T1000 (cell line): ENCODE data around the gene RPRD1A.
"Not testable (repeated sequence)": the region's sequence is repeated elsewhere in the genome, so short reads cannot be mapped to it uniquely, and the experiment has no call there.

Source experiments
- DNase-seq: peaks from one replicate; lab custom pipeline; 2025; ENCODE audit warnings: mixed read lengths; lab: John Stamatoyannopoulos, UW

RPRD1A gene

GRCh38 chr18:36078751-36079529 is 11.6 kb upstream of the RPRD1A start:
- no peak for DNase-seq

GRCh38 chr18:36077764-36078163 is 10.4 kb upstream of the RPRD1A start:
- DNase-seq = not testable (repeated sequence)

- no peak for DNase-seq
Measured at GRCh38 chr18:36075862-36076587, 8.7 kb upstream of the RPRD1A start.

- DNase-seq = no peak
Measured at GRCh38 chr18:36074435-36074834, 7.1 kb upstream of the RPRD1A start.

GRCh38 chr18:36073676-36074075 is 6.3 kb upstream of the RPRD1A start:
- no peak for DNase-seq

GRCh38 chr18:36072406-36072805 is 5.0 kb upstream of the RPRD1A start:
- not testable (repeated sequence) for DNase-seq

- DNase-seq = no peak
Measured at GRCh38 chr18:36066686-36067054, 689 bp downstream of the RPRD1A start.

- no peak for DNase-seq
Measured at GRCh38 chr18:36066001-36066400, 1.4 kb downstream of the RPRD1A start.

- not testable (repeated sequence) for DNase-seq
Measured at GRCh38 chr18:36064809-36065079, 2.6 kb downstream of the RPRD1A start.

- no peak for DNase-seq
Measured at GRCh38 chr18:36064027-36064808, 3.1 kb downstream of the RPRD1A start.

- no peak for DNase-seq
Measured at GRCh38 chr18:36058674-36059073, 8.7 kb downstream of the RPRD1A start.

GRCh38 chr18:36051760-36052159 is 15.6 kb downstream of the RPRD1A start:
- DNase-seq = no peak

- DNase-seq = no peak
Measured at GRCh38 chr18:36050479-36050878, 16.9 kb downstream of the RPRD1A start.

- DNase-seq = no peak
Measured at GRCh38 chr18:36047521-36047920, 19.8 kb downstream of the RPRD1A start.

- no peak for DNase-seq
Measured at GRCh38 chr18:36046898-36047297, 20.5 kb downstream of the RPRD1A start.

- no peak for DNase-seq
Measured at GRCh38 chr18:36045241-36045991, 21.9 kb downstream of the RPRD1A start.

- DNase-seq = no peak
Measured at GRCh38 chr18:36043153-36043552, 24.2 kb downstream of the RPRD1A start.

- DNase-seq = no peak
Measured at GRCh38 chr18:36041146-36041545, 26.2 kb downstream of the RPRD1A start.

- no peak for DNase-seq
Measured at GRCh38 chr18:36038102-36038663, 29.2 kb downstream of the RPRD1A start.

GRCh38 chr18:36035253-36035652 is 32.1 kb downstream of the RPRD1A start:
- no peak for DNase-seq

GRCh38 chr18:36034299-36034895 is 33.0 kb downstream of the RPRD1A start:
- DNase-seq = no peak
